Activated CD4-positive, alpha-beta T cell treated with anti-CD3 and anti-CD28 coated beads, Interleukin-2, amount 50 U/mL, for 4 hours (primary cell): ENCODE data around the gene TMEM163.

Source experiments
- DNase-seq, 2 experiments: peaks; one replicate each; pipeline ENCODE4 v3.0.0-alpha.2; 2020

Gene TMEM163

GRCh38 chr2:134689315-134689714 lies 29.5 kb downstream of the TMEM163 start:
- no peak for DNase-seq

DNA sequence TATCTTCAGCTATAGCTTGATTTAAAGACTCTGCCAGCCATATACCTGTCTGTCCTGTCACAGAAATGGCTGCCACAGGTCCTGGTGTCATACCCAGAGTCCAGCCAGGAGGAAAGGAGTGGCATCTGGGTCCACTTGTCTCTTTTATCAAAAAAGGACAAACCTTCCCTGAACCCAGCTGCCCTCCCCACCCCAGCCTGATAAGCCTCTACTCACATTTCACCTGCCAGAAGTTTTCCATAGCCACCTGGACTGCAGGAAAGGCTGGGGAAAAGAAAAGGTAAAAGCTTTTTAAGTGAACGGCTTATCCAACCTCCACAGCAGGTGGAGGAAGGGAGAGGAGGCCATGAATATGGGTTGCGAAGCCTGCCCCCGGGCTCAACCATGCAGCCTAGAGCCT lies 32.8 kb downstream of the TMEM163 start:
- no peak for DNase-seq

GRCh38 chr2:134683561-134684112 lies 35.2 kb downstream of the TMEM163 start:
- DNase-seq: no peak

- DNase-seq: no peak
Observed at GRCh38 chr2:134682726-134683125, 36.1 kb downstream of the TMEM163 start.

DNA sequence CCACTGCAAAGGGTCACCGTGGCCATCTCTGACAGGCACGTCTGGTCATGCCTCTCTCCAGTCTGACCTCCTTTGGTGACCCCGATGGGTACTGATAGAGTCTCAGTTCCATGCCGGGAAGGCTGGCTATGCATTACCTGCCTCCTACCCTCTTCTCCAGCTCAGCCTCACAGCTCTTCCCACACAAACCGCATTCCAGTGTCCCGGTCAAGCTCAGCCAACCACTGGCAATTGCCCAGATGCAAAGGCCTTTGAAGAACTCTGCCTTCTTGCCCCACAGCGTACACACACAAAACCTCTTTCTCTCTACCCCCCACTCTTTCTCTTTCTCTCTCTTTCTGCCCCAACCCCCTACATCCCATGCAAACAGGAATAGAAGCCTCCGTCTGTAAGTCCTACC lies 37.6 kb downstream of the TMEM163 start:
- DNase-seq: no peak

DNA sequence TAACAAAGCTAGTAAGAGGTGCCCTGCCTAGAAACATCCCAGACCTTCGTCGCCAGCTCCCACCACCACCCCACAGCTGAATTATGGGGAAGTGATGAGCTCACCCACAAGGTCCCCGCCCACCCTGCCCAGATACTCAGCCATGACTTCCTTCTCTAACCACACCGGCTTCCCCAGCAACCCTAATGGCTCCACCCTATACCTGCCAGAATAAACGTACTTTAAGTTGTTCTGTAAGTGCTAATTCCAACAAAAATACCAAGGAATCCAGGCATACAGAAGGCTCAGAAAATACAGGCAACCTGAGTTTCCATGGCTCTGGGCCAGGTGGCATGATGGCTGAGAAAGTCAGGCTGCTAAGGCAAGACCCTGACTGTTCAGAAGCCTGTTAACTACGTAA lies 39.1 kb downstream of the TMEM163 start:
- DNase-seq: peak; percentile 33 to 35

GRCh38 chr2:134679294-134679693 lies 39.5 kb downstream of the TMEM163 start:
- no peak for DNase-seq

GRCh38 chr2:134677856-134678756 lies 40.7 kb downstream of the TMEM163 start:
- no peak for DNase-seq

- peak in 1 of 2 experiments; percentile 12 for DNase-seq
Observed at GRCh38 chr2:134676960-134677359, 41.8 kb downstream of the TMEM163 start.

DNA sequence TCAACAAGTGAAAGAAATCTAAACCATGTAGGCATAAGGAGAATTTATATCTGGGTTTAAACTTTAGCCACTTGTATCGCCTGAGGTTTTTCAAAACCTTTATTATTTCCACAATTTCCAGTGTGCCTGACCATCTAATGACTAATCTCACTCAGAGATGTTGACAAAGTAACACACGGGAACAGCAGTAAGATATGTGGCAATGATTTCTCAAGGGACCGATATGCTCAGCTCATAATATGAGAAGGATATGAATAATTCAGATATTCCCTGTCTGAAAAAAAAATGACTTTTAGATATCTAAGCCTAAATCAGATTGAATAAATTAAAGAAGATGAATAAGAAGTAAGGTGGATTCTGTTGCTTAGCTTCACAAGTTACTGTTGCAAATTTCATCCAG lies 43.5 kb downstream of the TMEM163 start:
- no peak for DNase-seq

DNA sequence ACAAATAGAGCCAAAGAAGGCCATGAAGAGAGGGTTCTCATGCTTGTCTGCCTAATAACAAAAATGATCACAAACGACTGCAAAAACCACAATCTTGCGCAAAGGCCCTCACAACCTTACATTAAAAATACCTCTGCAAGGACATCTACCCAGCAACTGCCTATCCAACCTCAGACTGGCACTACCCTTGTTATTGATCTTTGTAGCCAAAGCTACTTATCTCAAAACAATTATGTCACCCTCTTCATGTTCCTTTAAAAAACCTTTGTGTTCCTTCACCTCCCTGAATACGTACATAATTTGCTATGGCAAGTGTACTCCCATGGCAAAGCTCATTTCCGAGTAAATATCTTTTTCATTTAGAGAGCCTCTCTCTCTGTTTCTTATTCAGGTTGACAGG lies 44.1 kb downstream of the TMEM163 start:
- no peak for DNase-seq

DNA sequence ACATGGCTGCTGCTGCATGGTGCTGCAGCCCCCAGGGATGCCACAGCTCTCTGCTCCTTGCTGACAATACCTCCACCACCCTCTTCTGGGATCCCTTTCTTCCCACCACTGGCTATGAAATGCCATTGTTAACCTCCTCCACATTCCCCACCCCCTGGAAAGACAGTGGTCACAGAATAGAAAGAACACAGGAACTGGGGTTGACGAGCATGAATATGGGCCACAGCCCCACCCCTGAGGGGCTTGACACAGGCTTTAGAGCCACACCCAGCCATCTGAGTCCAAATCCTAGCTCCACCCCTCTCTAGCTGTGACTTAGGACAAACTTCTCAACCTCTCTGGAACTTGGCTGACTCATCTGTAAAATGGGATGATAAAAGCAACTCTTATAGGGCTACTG lies 47.3 kb downstream of the TMEM163 start:
- no peak for DNase-seq

- DNase-seq: no peak
Observed at GRCh38 chr2:134670955-134671354, 47.8 kb downstream of the TMEM163 start.

- DNase-seq: peak; percentile 41 to 49
Observed at GRCh38 chr2:134669731-134670669, 48.8 kb downstream of the TMEM163 start.

- peak; percentile 69 to 73 for DNase-seq
Observed at GRCh38 chr2:134668821-134669220, 50.0 kb downstream of the TMEM163 start.

GRCh38 chr2:134667541-134667940 lies 51.3 kb downstream of the TMEM163 start:
- DNase-seq: no peak

DNA sequence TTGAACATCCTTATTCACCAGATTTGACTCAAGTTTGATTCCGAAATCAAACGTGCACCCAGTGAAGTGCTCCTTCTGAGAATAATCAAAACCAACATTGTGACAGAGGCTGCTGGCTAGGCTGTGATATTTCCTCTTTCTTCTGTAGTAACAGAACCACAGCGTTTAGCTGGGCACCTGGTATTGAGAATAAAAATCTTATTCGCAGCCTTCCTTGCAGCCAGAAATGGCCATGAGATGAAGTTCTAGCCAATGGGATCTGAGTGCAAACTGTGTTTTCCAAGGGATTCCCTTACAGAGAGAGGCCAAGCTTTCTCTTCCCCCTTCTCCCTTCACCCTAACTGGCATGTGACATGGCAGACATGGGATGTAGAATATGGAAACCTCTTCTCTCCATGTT lies 51.7 kb downstream of the TMEM163 start:
- DNase-seq: no peak

GRCh38 chr2:134665727-134666506 lies 52.9 kb downstream of the TMEM163 start:
- no peak for DNase-seq

GRCh38 chr2:134663451-134664450 lies 55.0 kb downstream of the TMEM163 start:
- no peak for DNase-seq

DNA sequence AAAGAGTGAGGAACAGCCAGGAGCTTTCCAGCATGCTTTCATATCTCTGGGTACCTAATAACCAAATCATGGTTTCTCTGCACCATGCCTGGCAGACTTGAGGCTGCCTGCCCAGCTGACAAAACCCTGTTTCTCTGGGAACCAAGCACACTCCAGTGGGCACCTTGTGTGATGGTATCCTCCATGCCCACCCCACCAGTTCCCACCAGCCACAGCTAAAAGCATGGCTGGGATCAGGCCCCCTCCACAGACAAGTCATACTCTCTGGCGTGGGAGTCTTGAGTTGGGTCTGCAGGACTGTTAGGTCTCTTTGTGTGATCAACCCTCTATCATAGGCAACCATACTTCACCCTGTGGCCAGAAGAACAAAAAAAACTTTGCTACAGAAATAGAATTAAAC lies 56.0 kb downstream of the TMEM163 start:
- no peak for DNase-seq
